Left lung (tissue), 10 donors: ENCODE data around the gene OPN4. TPM values are rescaled to one million over a fixed set of nuclear protein-coding genes. Genes with fewer than 3 reads are reported as not detected.

Source experiments
- ATAC-seq: fragments of 200-7000 bp; cut with Tn5 transposase; one replicate; pipeline ENCODE4 v1.9.1; 2020; ENCODE audit warnings: moderate library complexity
- DNase-seq, 4 donors: peaks; one replicate each; pipeline ENCODE4 v3.0.0-alpha.2; 2013 to 2020
- H3K27ac ChIP-seq, 2 donors: fragments of 200-600 bp; sonication (generic) in 1 of 2; one replicate each; pipeline versions ENCODE4 v1.5.0 to v1.8.0; 2020 to 2021
- H3K27me3 ChIP-seq, 2 donors: fragments of 200-600 bp; sonication (generic) in 1 of 2; one replicate each; pipeline versions ENCODE4 v1.5.0 to v1.8.0; 2020 to 2021
- H3K36me3 ChIP-seq, 2 donors: fragments of 200-600 bp; sonication (generic) in 1 of 2; one replicate each; pipeline versions ENCODE4 v1.5.0 to v1.8.0; 2020 to 2021
- H3K4me1 ChIP-seq, 2 donors: fragments of 200-600 bp; one replicate each; pipeline ENCODE4 v1.8.0; 2021
- H3K4me3 ChIP-seq, 2 donors: fragments of 200-600 bp; sonication (generic) in 1 of 2; one replicate each; pipeline versions ENCODE4 v1.5.0 to v1.8.0; 2020 to 2021; ENCODE audit warnings: mild to moderate bottlenecking in 1 of 2
- H3K9me3 ChIP-seq, 2 donors: fragments of 200-600 bp; sonication (generic) in 1 of 2; one replicate each; pipeline versions ENCODE4 v1.5.0 to v1.8.0; 2020 to 2021
- CTCF ChIP-seq, 2 donors: fragments of 200-600 bp; sonication (generic) in 1 of 2; IDR thresholded peaks; one replicate each; pipeline versions ENCODE4 v1.5.0 to v1.8.0; 2021; ENCODE audit warnings: antibody characterized with exemption in 2 of 2
- intact Hi-C, 2 donors: fragments of 100-400 bp; cut with DNase I; formaldehyde crosslinking; loops; one replicate each; pipeline versions ENCODE4 v1.11.2 to v1.14.2; 2022
- polyA plus RNA-seq, 6 donors: library from polyadenylated mRNA; unstranded; fragments of 120-200 nt; gene quantifications; one replicate each; pipeline ENCODE4 v1.2.1, GENCODE V29; 2013; ENCODE audit not compliant: insufficient read length in 6 of 6
- total RNA-seq, 2 donors: library from RNA; stranded (reverse); fragmentation: NEBNext Ultra II Directional; extraction: Animal tissue kit (Norgen Biotek cat#: 25700); gene quantifications; one replicate each; pipeline ENCODE4 v1.2.1, GENCODE V29; 2021
- donor health status: DM: no; HTN: yes; CAD: no.
- donor health status: DM: no; HTN: no; CAD: no.

The OPN4 gene
- total and polyA plus RNA-seq, 8 donors, result not detected

GRCh38 chr10:86632009-86632800 lies 22.1 kb upstream of the OPN4 start:
- intact Hi-C loops, result no loop called here
- Histone ChIP-seq H3K27ac (no peak overlapping the region), H3K4me1 (no peaks in the 10 kb centered on the region), H3K9me3 (no peaks in the 10 kb centered on the region), H3K36me3 (no peaks in the 10 kb centered on the region), H3K4me3 (peak overlapping the region in 1 of 2 donors; percentile 17), H3K27me3 (peaks cover 15 to 59% of the 10 kb centered on the region in 2 donors)
- ATAC-seq (peak; percentile 85), DNase-seq (peak in 2 of 4 donors; percentile 29 to 62)
- peak in 1 of 2 donors; percentile 10 for TF ChIP-seq CTCF (IDR thresholded peaks at IDR 0.05)

GRCh38 chr10:86632951-86633350 lies 21.4 kb upstream of the OPN4 start:
- DNase-seq, result no peak
- H3K4me1 ChIP-seq, result no peaks in the 10 kb centered on the region
- no peak overlapping the region for H3K27ac ChIP-seq
- intact Hi-C loops, result no loop called here
- no peak for ATAC-seq
- H3K27me3 ChIP-seq, result peaks cover 15 to 57% of the 10 kb centered on the region in 2 donors
- H3K36me3 ChIP-seq, result no peaks in the 10 kb centered on the region
- no peak overlapping the region for H3K4me3 ChIP-seq
- no peak for TF ChIP-seq CTCF (IDR thresholded peaks at IDR 0.05)
- no peaks in the 10 kb centered on the region for H3K9me3 ChIP-seq

GRCh38 chr10:86635402-86635801 lies 18.9 kb upstream of the OPN4 start:
- no peaks in the 10 kb centered on the region for H3K4me1 ChIP-seq
- no peak overlapping the region for H3K4me3 ChIP-seq
- DNase-seq, result no peak
- no peaks in the 10 kb centered on the region for H3K9me3 ChIP-seq
- H3K27ac ChIP-seq, result no peak overlapping the region
- ATAC-seq, result no peak
- H3K36me3 ChIP-seq, result no peaks in the 10 kb centered on the region
- no peak for TF ChIP-seq CTCF (IDR thresholded peaks at IDR 0.05)
- peaks cover 15 to 52% of the 10 kb centered on the region in 2 donors for H3K27me3 ChIP-seq
- intact Hi-C loops, result no loop called here

- no peak overlapping the region for H3K27ac ChIP-seq
- DNase-seq (no peak), ATAC-seq (no peak)
- intact Hi-C loops, result no loop called here
- no peaks in the 10 kb centered on the region for H3K9me3 ChIP-seq
- H3K36me3 ChIP-seq, result no peaks in the 10 kb centered on the region
- no peak for TF ChIP-seq CTCF (IDR thresholded peaks at IDR 0.05)
- H3K4me3 ChIP-seq, result no peak overlapping the region
- H3K4me1 ChIP-seq, result no peaks in the 10 kb centered on the region
- H3K27me3 ChIP-seq, result peaks cover 15 to 43% of the 10 kb centered on the region in 2 donors
These were observed 18.0 kb upstream of the OPN4 start for GRCh38 chr10:86636311-86636710.

- H3K4me1 ChIP-seq, result no peaks in the 10 kb centered on the region
- H3K27ac ChIP-seq, result no peak overlapping the region
- no peak for DNase-seq
- no peaks in the 10 kb centered on the region for H3K36me3 ChIP-seq
- no peak for ATAC-seq
- no peaks in the 10 kb centered on the region for H3K27me3 ChIP-seq
- no peak for TF ChIP-seq CTCF (IDR thresholded peaks at IDR 0.05)
- no peaks in the 10 kb centered on the region for H3K9me3 ChIP-seq
- intact Hi-C loops, result no loop called here
- H3K4me3 ChIP-seq, result no peak overlapping the region
These were observed 12.3 kb upstream of the OPN4 start for GRCh38 chr10:86642021-86642420.
